Measurements from ENCODE around the gene KIAA1217. TPM values are rescaled to one million over a fixed set of nuclear protein-coding genes. Genes with fewer than 3 reads are reported as not detected.

The KIAA1217 gene
- total RNA-seq, 1 experiment from 2014 or later = 18.6 TPM

DNA sequence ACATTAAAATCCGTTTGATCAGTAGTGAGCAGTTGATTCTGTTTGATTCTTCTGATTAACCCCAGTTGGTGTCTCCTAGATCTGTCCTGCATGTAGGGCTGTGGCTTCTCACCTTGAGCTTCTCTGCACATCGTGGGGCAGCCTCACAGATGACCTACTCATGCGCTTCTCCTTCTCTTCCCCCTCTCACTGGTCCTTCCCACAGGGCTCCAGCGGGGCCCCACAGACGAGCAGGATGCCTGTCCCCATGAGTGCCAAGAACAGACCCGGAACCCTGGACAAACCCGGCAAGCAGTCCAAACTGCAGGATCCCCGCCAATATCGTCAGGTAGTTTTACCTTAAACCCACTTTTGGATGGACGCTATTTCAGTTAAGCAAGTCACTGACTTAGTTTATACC, 335.8 kb downstream of the KIAA1217 start:
- H4K8ac ChIP-seq (replicated peaks; ENCODE audit: insufficient read length, low read depth, low read length) = no peak overlapping the region
- no CpG with 5 or more reads among the region's 10 CpGs for WGBS (ENCODE audit: extremely low coverage, insufficient read length, low lambda C conversion rate)
- no peak overlapping the region for H2BK5ac ChIP-seq (ENCODE audit: insufficient read length, low read length)
- no peak overlapping the region for H2BK120ac ChIP-seq (ENCODE audit: low read depth, low read length, poor library complexity, severe bottlenecking)
- no peak overlapping the region for H3K18ac ChIP-seq (ENCODE audit: insufficient read length, low read depth, low read length)
- H4K5ac ChIP-seq (ENCODE audit: insufficient read length, low read depth, low read length) = no peak overlapping the region
- H2AK5ac ChIP-seq (ENCODE audit: insufficient read length, low read length) = no peak overlapping the region
- TF ChIP-seq CTCF (conservative IDR thresholded peaks at IDR 0.05) = no peak
- no peak overlapping the region for H3K56ac ChIP-seq (ENCODE audit: insufficient read length, low read depth, low read length)
- no peak overlapping the region for H3K9ac ChIP-seq (ENCODE audit: extremely low read depth, insufficient read length, low read length)
- Mint-ChIP-seq H3K27me3 (ENCODE audit: low read depth) (no peaks in the 10 kb centered on the region), H3K4me1 (no peaks in the 10 kb centered on the region), H3K4me3 (no peak overlapping the region), H3K9me3 (no peaks in the 10 kb centered on the region), H3K27ac (no peak overlapping the region), H3K36me3 (ENCODE audit: insufficient read depth in 1 of 3, low read depth in 3 of 3) (peaks cover 2 to 32% (median 21%) of the 10 kb centered on the region in 3 experiments; a peak in 3 of 7 replicates)
- no peaks in the 10 kb centered on the region for H3K79me1 ChIP-seq (ENCODE audit: insufficient read depth, low read depth, low read length, poor library complexity, severe bottlenecking)
- H3K79me2 ChIP-seq (ENCODE audit: insufficient read depth, low read length) = no peaks in the 10 kb centered on the region
- 0 out of 2 replicates have a peak, but pooled peaks cover 2% of the 10 kb centered on the region for H3K4me1 ChIP-seq (ENCODE audit: insufficient read depth, low read length)
- H3K4me2 ChIP-seq (ENCODE audit: insufficient read depth, insufficient read length, low read length) = no peak overlapping the region
- H3K9me3 ChIP-seq (ENCODE audit: control insufficient read depth, low read depth, low read length) = no peaks in the 10 kb centered on the region
- no peak overlapping the region for H2BK20ac ChIP-seq (ENCODE audit: low read depth, low read length, poor library complexity, severe bottlenecking)
- no peak for DNase-seq
- H2BK12ac ChIP-seq (ENCODE audit: insufficient read length, low read depth, low read length) = no peak overlapping the region
- H3K23ac ChIP-seq (ENCODE audit: insufficient read length, low read depth, low read length) = no peak overlapping the region
- no peaks in the 10 kb centered on the region for H4K20me1 ChIP-seq (ENCODE audit: control insufficient read depth, insufficient read depth, insufficient read length)
- H3K23me2 ChIP-seq (ENCODE audit: insufficient read length, low read depth, low read length, poor library complexity, severe bottlenecking) = no peaks in the 10 kb centered on the region
- no peaks in the 10 kb centered on the region for H3K27me3 ChIP-seq (ENCODE audit: insufficient read depth, low read length)
- no peak overlapping the region for H2BK15ac ChIP-seq (ENCODE audit: low read depth, low read length)
- no peak overlapping the region for H4K91ac ChIP-seq (ENCODE audit: insufficient read length, low read depth, low read length)
- no peak overlapping the region for H3T11ph ChIP-seq (ENCODE audit: low read length)
- H2AFZ ChIP-seq (ENCODE audit: low read length) = no peak overlapping the region
- H3K14ac ChIP-seq (ENCODE audit: insufficient read depth, low read length) = no peak overlapping the region
- H3K4ac ChIP-seq (ENCODE audit: low read depth, low read length) = no peak overlapping the region
- H3K27ac ChIP-seq (ENCODE audit: insufficient read length, low read depth, low read length) = no peak overlapping the region

Data from H9 (cell line).